ENCODE measurements around the gene ZNF574.

GRCh38 chr19:42053037-42053935 is 22.7 kb upstream of the ZNF574 start:
- TF ChIP-seq CTCF (IDR thresholded peaks at IDR 0.05) (no peak), REST (IDR thresholded peaks at IDR 0.05; ENCODE audit: insufficient read depth in 1 of 2, low read depth in 2 of 2, low read length in 1 of 2) (no peak), TCF7L2 (IDR thresholded peaks at IDR 0.05; ENCODE audit: low read depth, low read length) (no peak), POLR2AphosphoS5 (IDR thresholded peaks at IDR 0.05; ENCODE audit: low read depth, low read length) (no peak)
